ENCODE data around the gene MEGF11.
"Not testable (repeated sequence)": the region's sequence is repeated elsewhere in the genome, so short reads cannot be mapped to it uniquely, and the experiment has no call there.

MEGF11 gene

GRCh38 chr15:66270932-66271331, 17.4 kb upstream of the MEGF11 start:
- no peak for DNase-seq

- DNase-seq = peak; percentile 76
These were observed 16.0 kb upstream of the MEGF11 start for GRCh38 chr15:66269326-66270090.

- no peak for DNase-seq
These were observed 11.4 kb upstream of the MEGF11 start for GRCh38 chr15:66264859-66265513.

- not testable (repeated sequence) for DNase-seq
These were observed 9.3 kb upstream of the MEGF11 start for GRCh38 chr15:66262837-66263236.

- no peak for DNase-seq
These were observed 7.5 kb upstream of the MEGF11 start for GRCh38 chr15:66261056-66261455.

- DNase-seq = no peak
These were observed 3.1 kb upstream of the MEGF11 start for GRCh38 chr15:66256692-66257091.

GRCh38 chr15:66254951-66255676, 1.6 kb upstream of the MEGF11 start:
- DNase-seq = no peak

GRCh38 chr15:66254089-66254950, 770 bp upstream of the MEGF11 start:
- no peak for DNase-seq

GRCh38 chr15:66252685-66253417, 699 bp downstream of the MEGF11 start:
- DNase-seq = peak; percentile 7

- peak; percentile 31 for DNase-seq
These were observed 1.5 kb downstream of the MEGF11 start for GRCh38 chr15:66251790-66252684.

- DNase-seq = no peak
These were observed 2.3 kb downstream of the MEGF11 start for GRCh38 chr15:66251065-66251789.

GRCh38 chr15:66249605-66250174, 3.9 kb downstream of the MEGF11 start:
- DNase-seq = no peak

- no peak for DNase-seq
These were observed 6.6 kb downstream of the MEGF11 start for GRCh38 chr15:66246937-66247336.

- DNase-seq = not testable (repeated sequence)
These were observed 7.7 kb downstream of the MEGF11 start for GRCh38 chr15:66245832-66246231.

GRCh38 chr15:66241908-66242285, 11.7 kb downstream of the MEGF11 start:
- DNase-seq = no peak

GRCh38 chr15:66241087-66241907, 12.3 kb downstream of the MEGF11 start:
- DNase-seq = no peak

- DNase-seq = no peak
These were observed 13.2 kb downstream of the MEGF11 start for GRCh38 chr15:66240240-66240794.

GRCh38 chr15:66239514-66239913, 14.0 kb downstream of the MEGF11 start:
- DNase-seq = no peak

- no peak for DNase-seq
These were observed 15.2 kb downstream of the MEGF11 start for GRCh38 chr15:66238318-66238717.
